Liver (tissue), 9 donors: ENCODE data around the gene CAVIN4. TPM values are rescaled to one million over a fixed set of nuclear protein-coding genes. Genes with fewer than 3 reads are reported as not detected.

Experiments
- DNase-seq: peaks from one replicate; pipeline ENCODE4 v3.0.0-alpha.2; 2017; ENCODE audit warnings: low spot score
- H3K27ac ChIP-seq, 2 donors: one replicate each; pipeline ENCODE4 v1.7.0; 2013; ENCODE audit warnings: inconsistent platforms in 2 of 2, low read length in 2 of 2, control low read depth in 1 of 2, low read depth in 1 of 2, mild to moderate bottlenecking in 1 of 2
- H3K27me3 ChIP-seq, 4 donors: one replicate each; pipeline versions ENCODE4 v1.6.1 to v1.7.0; 2013; ENCODE audit warnings: low read length in 3 of 4, inconsistent platforms in 1 of 4, mild to moderate bottlenecking in 1 of 4, moderate library complexity in 1 of 4; ENCODE audit not compliant: control insufficient read depth in 4 of 4, insufficient read depth in 4 of 4
- H3K36me3 ChIP-seq, 4 donors: one replicate each; pipeline versions ENCODE4 v1.6.1 to v1.7.0; 2013; ENCODE audit warnings: low read length in 3 of 4, mild to moderate bottlenecking in 3 of 4, low read depth in 1 of 4, moderate library complexity in 1 of 4; ENCODE audit not compliant: control insufficient read depth in 4 of 4, insufficient read depth in 3 of 4
- H3K4me1 ChIP-seq, 4 donors: one replicate each; pipeline versions ENCODE4 v1.6.1 to v1.7.0; 2013; ENCODE audit warnings: low read length in 3 of 4, mild to moderate bottlenecking in 3 of 4, moderate library complexity in 1 of 4; ENCODE audit not compliant: control insufficient read depth in 4 of 4, insufficient read depth in 4 of 4
- H3K4me3 ChIP-seq, 3 donors: one replicate each; pipeline versions ENCODE4 v1.6.1 to v1.7.0; 2013; ENCODE audit warnings: low read length in 3 of 3, control low read depth in 1 of 3, low read depth in 1 of 3, mild to moderate bottlenecking in 1 of 3
- H3K9ac ChIP-seq, 2 donors: one replicate each; pipeline ENCODE4 v1.7.0; 2013; ENCODE audit warnings: low read length in 2 of 2, mild to moderate bottlenecking in 2 of 2, moderate library complexity in 2 of 2, control low read depth in 1 of 2, low read depth in 1 of 2
- H3K9me3 ChIP-seq, 4 donors: one replicate each; pipeline versions ENCODE4 v1.6.1 to v1.7.0; 2013; ENCODE audit warnings: low read length in 3 of 4; ENCODE audit not compliant: control insufficient read depth in 4 of 4
- ATF3 ChIP-seq: IDR thresholded peaks from 2 replicates; pipeline ENCODE4 v1.6.1; 2016; ENCODE audit warnings: antibody characterized with exemption
- EGR1 ChIP-seq, 2 donors: IDR thresholded peaks; 2 replicates each; pipeline ENCODE4 v1.6.1; 2016 to 2018; ENCODE audit warnings: antibody characterized with exemption in 2 of 2, low read depth in 2 of 2
- FOXA1 ChIP-seq: IDR thresholded peaks from 2 replicates; pipeline ENCODE4 v1.6.1; 2016; ENCODE audit warnings: antibody characterized with exemption
- FOXA2 ChIP-seq: IDR thresholded peaks from 2 replicates; pipeline ENCODE4 v1.6.1; 2016; ENCODE audit warnings: antibody characterized with exemption
- GABPA ChIP-seq, 2 donors: IDR thresholded peaks in 1 of 2; conservative IDR thresholded peaks in 1 of 2; 2 replicates each; pipeline ENCODE4 v1.6.1; 2016; ENCODE audit warnings: antibody characterized with exemption in 2 of 2, mild to moderate bottlenecking in 1 of 2, moderate library complexity in 1 of 2
- HNF4G ChIP-seq: IDR thresholded peaks from 2 replicates; pipeline ENCODE4 v1.6.1; 2016; ENCODE audit warnings: antibody characterized with exemption
- JUND ChIP-seq, 2 donors: IDR thresholded peaks; 2 replicates each; pipeline ENCODE4 v1.6.1; 2016; ENCODE audit warnings: antibody characterized with exemption in 2 of 2
- RAD21 ChIP-seq, 2 donors: IDR thresholded peaks; 2 replicates each; pipeline ENCODE4 v1.6.1; 2016; ENCODE audit warnings: antibody characterized with exemption in 2 of 2, mild to moderate bottlenecking in 2 of 2
- REST ChIP-seq: IDR thresholded peaks from 2 replicates; pipeline ENCODE4 v1.6.1; 2016; ENCODE audit warnings: antibody characterized with exemption, mild to moderate bottlenecking
- RXRA ChIP-seq, 2 donors: IDR thresholded peaks; 2 replicates each; pipeline ENCODE4 v1.6.1; 2017 to 2018; ENCODE audit warnings: antibody characterized with exemption in 2 of 2, mild to moderate bottlenecking in 1 of 2
- TAF1 ChIP-seq: conservative IDR thresholded peaks from 2 replicates; pipeline ENCODE4 v1.6.1; 2016; ENCODE audit warnings: antibody characterized with exemption, mild to moderate bottlenecking
- ZBTB33 ChIP-seq: IDR thresholded peaks from 2 replicates; pipeline ENCODE4 v1.6.1; 2016; ENCODE audit warnings: antibody characterized with exemption
- WGBS: extraction: QIAGEN DNeasy Blood & Tissue Kit; methylation state at CpG from one replicate; pipeline ENCODE4 v1.1.7; 2013; 5-methylcytosine and 5-hydroxymethylcytosine counted together
- polyA plus RNA-seq, 2 donors: library from polyadenylated mRNA; stranded (reverse) in 1 of 2; unstranded in 1 of 2; fragments of 200-250 nt in 1 of 2; fragments of >200 nt in 1 of 2; fragmentation: Nextera tagmentation in 1 of 2; extraction: Ambion mirVana in 1 of 2; gene quantifications; one replicate each; pipeline versions ENCODE4 v1.2.1 to v1.2.3, GENCODE V29; 2013 to 2015
- total RNA-seq, 2 donors: library from RNA; depleted of rRNA; stranded (reverse); fragments of >200 nt; gene quantifications; one replicate each; pipeline ENCODE4 v1.2.3, GENCODE V29; 2014
- TF ChIP-seq, protein P1 (sequence below): fragments of 150-350 bp; IDR thresholded peaks from 2 replicates; pipeline ENCODE4 v1.5.1; 2017; ENCODE audit warnings: improper control_type of control experiment, low read depth, low read length; ENCODE audit not compliant: missing input control
- TF ChIP-seq, protein P2 (sequence below): IDR thresholded peaks from 2 replicates; pipeline ENCODE4 v1.6.1; 2016; ENCODE audit warnings: antibody characterized with exemption
- donor health status: healthy.
- donor health status: healthy.
- donor health status: healthy.
- donor health status: healthy.
- donor health status: healthy.

CAVIN4 gene
- total and polyA plus RNA-seq, 4 donors, result 0.05 to 0.08 (median 0.06) TPM

DNA sequence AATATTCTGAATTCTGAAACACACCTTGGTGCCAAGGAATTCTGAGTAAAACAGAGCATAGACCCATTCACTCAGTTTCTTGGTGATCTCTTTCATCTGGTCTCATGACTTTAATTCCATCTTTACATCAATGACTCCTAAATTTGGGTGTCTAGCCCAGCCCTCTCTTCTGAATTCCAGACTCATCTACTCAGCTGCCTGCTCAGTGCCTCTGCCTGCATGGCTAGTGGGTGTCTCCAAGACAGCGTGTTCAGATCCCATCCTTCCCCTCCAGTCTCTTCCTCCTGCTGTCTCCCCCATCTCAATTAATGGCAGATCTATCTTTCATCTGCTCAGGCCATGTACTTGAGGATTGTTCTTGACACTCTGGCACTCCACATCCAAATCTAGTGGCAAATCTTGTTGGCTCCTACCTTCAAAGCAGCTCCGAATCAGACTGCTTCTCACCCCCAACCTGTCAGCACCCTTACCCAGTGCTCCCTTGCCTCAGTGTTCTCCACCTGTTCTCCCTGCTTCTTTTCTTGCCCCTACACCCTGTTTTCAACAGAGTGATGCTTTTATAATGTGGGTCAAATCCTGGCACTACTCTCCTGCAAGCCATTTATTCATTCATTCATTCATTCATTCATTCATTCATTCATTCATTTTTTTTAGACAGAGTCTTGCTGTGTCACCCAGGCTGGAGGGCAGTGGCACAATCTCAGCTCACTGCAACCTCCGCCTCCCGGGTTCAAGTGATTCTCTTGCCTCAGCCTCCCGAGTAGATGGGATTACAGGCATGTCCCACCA lies 5.3 kb downstream of the CAVIN4 start:
- TF ChIP-seq GABPA (IDR thresholded peaks at IDR 0.05 in 1 of 2, conservative IDR thresholded peaks at IDR 0.05 in 1 of 2) (no peak), ZBTB33 (no peak), FOXA1 (no peak), JUND (IDR thresholded peaks at IDR 0.05) (no peak)
- Histone ChIP-seq H3K4me1 (no peaks in the 10 kb centered on the region), H3K4me3 (no peak overlapping the region), H3K9me3 (no peaks in the 10 kb centered on the region), H3K9ac (no peak overlapping the region), H3K27ac (no peak overlapping the region), H3K27me3 (no peaks in the 10 kb centered on the region), H3K36me3 (no peaks in the 10 kb centered on the region)
- 94% methylated on average over 5 of the region's 5 CpGs for WGBS
- DNase-seq, result no peak

- Histone ChIP-seq H3K9ac (no peak overlapping the region), H3K27ac (no peak overlapping the region), H3K9me3 (no peaks in the 10 kb centered on the region), H3K36me3 (no peaks in the 10 kb centered on the region), H3K27me3 (no peaks in the 10 kb centered on the region), H3K4me3 (no peak overlapping the region), H3K4me1 (no peaks in the 10 kb centered on the region)
- TF ChIP-seq REST, result no peak
- TF ChIP-seq FOXA2, result no peak
- TF ChIP-seq, protein P1, sequence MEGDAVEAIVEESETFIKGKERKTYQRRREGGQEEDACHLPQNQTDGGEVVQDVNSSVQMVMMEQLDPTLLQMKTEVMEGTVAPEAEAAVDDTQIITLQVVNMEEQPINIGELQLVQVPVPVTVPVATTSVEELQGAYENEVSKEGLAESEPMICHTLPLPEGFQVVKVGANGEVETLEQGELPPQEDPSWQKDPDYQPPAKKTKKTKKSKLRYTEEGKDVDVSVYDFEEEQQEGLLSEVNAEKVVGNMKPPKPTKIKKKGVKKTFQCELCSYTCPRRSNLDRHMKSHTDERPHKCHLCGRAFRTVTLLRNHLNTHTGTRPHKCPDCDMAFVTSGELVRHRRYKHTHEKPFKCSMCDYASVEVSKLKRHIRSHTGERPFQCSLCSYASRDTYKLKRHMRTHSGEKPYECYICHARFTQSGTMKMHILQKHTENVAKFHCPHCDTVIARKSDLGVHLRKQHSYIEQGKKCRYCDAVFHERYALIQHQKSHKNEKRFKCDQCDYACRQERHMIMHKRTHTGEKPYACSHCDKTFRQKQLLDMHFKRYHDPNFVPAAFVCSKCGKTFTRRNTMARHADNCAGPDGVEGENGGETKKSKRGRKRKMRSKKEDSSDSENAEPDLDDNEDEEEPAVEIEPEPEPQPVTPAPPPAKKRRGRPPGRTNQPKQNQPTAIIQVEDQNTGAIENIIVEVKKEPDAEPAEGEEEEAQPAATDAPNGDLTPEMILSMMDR, result no peak
- TF ChIP-seq JUND (IDR thresholded peaks at IDR 0.05), result no peak
- TF ChIP-seq RXRA (IDR thresholded peaks at IDR 0.05), result no peak
- TF ChIP-seq HNF4G, result no peak
- no peak for TF ChIP-seq EGR1 (IDR thresholded peaks at IDR 0.05; ENCODE audit: low read depth in 2 of 2)
- no peak for TF ChIP-seq TAF1
- TF ChIP-seq, protein P2, sequence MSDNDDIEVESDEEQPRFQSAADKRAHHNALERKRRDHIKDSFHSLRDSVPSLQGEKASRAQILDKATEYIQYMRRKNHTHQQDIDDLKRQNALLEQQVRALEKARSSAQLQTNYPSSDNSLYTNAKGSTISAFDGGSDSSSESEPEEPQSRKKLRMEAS, result no peak
- TF ChIP-seq ATF3, result no peak
- no peak for TF ChIP-seq FOXA1
- no peak for TF ChIP-seq ZBTB33
- no peak for TF ChIP-seq RAD21 (IDR thresholded peaks at IDR 0.05)
- WGBS, result 96% methylated on average over 4 of the region's 4 CpGs
- DNase-seq, result no peak
Measured at GRCh38 chr9:100584951-100585350, 7.1 kb downstream of the CAVIN4 start.
